ENCODE data around the gene RPIA. TPM values are rescaled to one million over a fixed set of nuclear protein-coding genes. Genes with fewer than 3 reads are reported as not detected.
"Not testable (repeated sequence)": the region's sequence is repeated elsewhere in the genome, so short reads cannot be mapped to it uniquely, and the experiment has no call there.

Gene RPIA
- total RNA-seq, 1 donor from 2014 or later = 17.5 TPM

GRCh38 chr2:88757025-88757424 lies 65.6 kb downstream of the RPIA start:
- DNase-seq = no peak
- Histone ChIP-seq H3K4me1 (no peaks in the 10 kb centered on the region), H3K4me3 (no peak overlapping the region), H3K36me3 (peaks cover 10% of the 10 kb centered on the region), H3K9me3 (peaks cover 9% of the 10 kb centered on the region), H3K27ac (no peak overlapping the region), H3K27me3 (no peaks in the 10 kb centered on the region)
- no peak for TF ChIP-seq CTCF (IDR thresholded peaks at IDR 0.05)
- ATAC-seq = peak; percentile 10
- intact Hi-C loops (cut with DNase I) = no loop called here

GRCh38 chr2:88758702-88759101 lies 67.2 kb downstream of the RPIA start:
- H3K4me3 ChIP-seq; intact Hi-C loops (cut with DNase I); H3K36me3 ChIP-seq; H3K4me1 ChIP-seq; H3K27ac ChIP-seq; H3K9me3 ChIP-seq; ATAC-seq; H3K27me3 ChIP-seq; DNase-seq: not testable (repeated sequence)

GRCh38 chr2:88760819-88761598 lies 69.5 kb downstream of the RPIA start:
- Histone ChIP-seq H3K4me3 (no peak overlapping the region), H3K9me3 (peaks cover 9% of the 10 kb centered on the region), H3K27me3 (peaks cover 22% of the 10 kb centered on the region), H3K4me1 (peaks cover 8% of the 10 kb centered on the region), H3K27ac (no peak overlapping the region), H3K36me3 (no peaks in the 10 kb centered on the region)
- TF ChIP-seq CTCF (IDR thresholded peaks at IDR 0.05) = no peak
- no peak for DNase-seq
- ATAC-seq = no peak
- intact Hi-C loops (cut with DNase I) = no loop called here

- intact Hi-C loops (cut with DNase I) = no loop called here
- no peak for DNase-seq
- ATAC-seq = peak; percentile 31
- no peaks in the 10 kb centered on the region for H3K9me3 ChIP-seq
- no peaks in the 10 kb centered on the region for H3K36me3 ChIP-seq
- H3K4me3 ChIP-seq = no peak overlapping the region
- TF ChIP-seq CTCF (IDR thresholded peaks at IDR 0.05) = no peak
- H3K27me3 ChIP-seq = peaks cover 22% of the 10 kb centered on the region
- no peak overlapping the region for H3K27ac ChIP-seq
- H3K4me1 ChIP-seq = peaks cover 8% of the 10 kb centered on the region
Observed at GRCh38 chr2:88764141-88764849, 72.8 kb downstream of the RPIA start.

- no peak for TF ChIP-seq CTCF (IDR thresholded peaks at IDR 0.05)
- Histone ChIP-seq H3K27ac (no peak overlapping the region), H3K9me3 (no peaks in the 10 kb centered on the region), H3K4me3 (no peak overlapping the region), H3K27me3 (peaks cover 22% of the 10 kb centered on the region), H3K4me1 (peaks cover 8% of the 10 kb centered on the region), H3K36me3 (no peaks in the 10 kb centered on the region)
- ATAC-seq (no peak), DNase-seq (no peak)
- intact Hi-C loops (cut with DNase I) = no loop called here
Observed at GRCh38 chr2:88764850-88765153, 73.3 kb downstream of the RPIA start.

GRCh38 chr2:88765154-88765888 lies 73.8 kb downstream of the RPIA start:
- Histone ChIP-seq H3K27me3 (peaks cover 22% of the 10 kb centered on the region), H3K4me1 (peaks cover 8% of the 10 kb centered on the region), H3K9me3 (no peaks in the 10 kb centered on the region), H3K36me3 (no peaks in the 10 kb centered on the region), H3K4me3 (no peak overlapping the region), H3K27ac (no peak overlapping the region)
- intact Hi-C loops (cut with DNase I) = no loop called here
- no peak for TF ChIP-seq CTCF (IDR thresholded peaks at IDR 0.05)
- ATAC-seq (peak; percentile 34), DNase-seq (peak; percentile 65)

- H3K27ac ChIP-seq; H3K4me1 ChIP-seq; ATAC-seq; H3K9me3 ChIP-seq; intact Hi-C loops (cut with DNase I); DNase-seq; H3K36me3 ChIP-seq; H3K4me3 ChIP-seq: not testable (repeated sequence)
- H3K27me3 ChIP-seq = peaks cover 22% of the 10 kb centered on the region
Observed at GRCh38 chr2:88765889-88766481, 74.5 kb downstream of the RPIA start.

Data from upper lobe of right lung (tissue), 1 donor.